Measurements from ENCODE around the gene MTHFR.
A peak's percentile ranks its signal among the peaks of the same experiment; 100 is the strongest.

MTHFR gene

DNA sequence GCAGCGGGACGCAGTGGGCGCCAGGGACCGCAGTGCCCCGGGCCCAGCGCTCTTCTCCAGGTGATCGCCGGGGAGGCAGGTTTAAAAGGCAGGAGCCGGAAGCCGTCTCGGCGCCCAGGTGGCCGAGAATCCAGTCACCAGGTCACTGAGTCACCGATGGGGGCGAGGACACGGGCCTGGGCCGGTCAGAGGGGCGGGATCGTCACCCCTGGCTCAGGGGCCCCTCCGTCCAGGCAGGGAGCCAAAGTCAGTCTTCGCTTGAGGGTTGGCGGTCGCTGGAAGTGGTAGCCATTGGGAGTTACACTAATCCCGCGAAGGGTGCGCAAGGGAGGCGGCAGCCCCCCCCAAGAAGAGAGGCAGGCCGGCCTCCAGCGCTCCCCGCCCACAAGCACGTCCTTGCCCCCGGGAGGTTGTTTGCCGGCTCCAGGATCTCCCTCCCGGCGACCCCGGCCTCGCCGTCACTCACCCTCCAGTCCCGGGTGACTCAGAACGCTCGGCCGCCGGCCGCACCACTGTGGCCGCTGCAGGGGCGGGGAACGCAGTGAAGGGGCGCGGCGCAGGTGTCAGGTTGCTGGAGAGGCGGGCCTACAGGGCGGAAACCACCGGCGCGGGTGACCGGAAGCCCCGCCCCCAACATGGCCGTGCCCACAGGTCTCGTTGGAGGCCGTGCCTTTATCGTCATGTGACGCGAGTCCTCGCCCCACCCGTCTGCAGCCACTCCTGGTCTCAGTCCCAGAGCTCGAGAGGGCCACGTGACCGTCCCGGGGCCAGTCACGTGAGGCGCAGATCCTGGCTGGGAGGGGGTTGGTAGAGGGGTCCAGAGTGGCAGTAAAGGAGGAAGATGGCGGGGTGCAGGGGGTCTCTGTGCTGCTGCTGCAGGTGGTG, at the start of gene MTHFR, which contains the start of gene CLCN6:
TSS of gene MTHFR (minus strand) at position 543 of the 885 bp plus-strand sequence. CDS start 2,848 bp downstream, outside the sequence.
TSS of gene CLCN6 (plus strand) at position 770 of the 885 bp plus-strand sequence. CDS start at position 842, 72 bp downstream.
- DNase-seq (ENCODE audit: low read depth), result peak; percentile 95

DNA sequence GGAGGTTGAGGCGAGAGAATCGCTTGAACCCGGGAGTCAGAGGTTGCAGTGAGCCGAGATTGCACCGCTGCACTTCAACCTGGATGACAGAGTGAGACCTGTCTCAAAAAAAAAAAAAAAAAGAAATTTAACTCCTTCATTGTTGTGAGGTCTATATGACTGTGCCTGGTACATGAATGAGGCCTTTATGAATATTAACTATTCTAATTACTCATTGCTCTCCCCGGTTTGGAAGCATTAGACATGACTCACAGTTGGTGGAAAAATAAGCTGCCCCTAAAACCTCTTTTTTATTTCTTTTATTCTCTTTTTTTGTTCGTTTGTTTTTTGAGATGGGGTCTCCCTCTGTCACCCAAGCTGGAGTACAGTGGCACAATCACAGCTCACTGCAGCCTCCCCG, 49.7 kb upstream of the MTHFR start:
- DNase-seq (ENCODE audit: low read depth), result no peak

DNA sequence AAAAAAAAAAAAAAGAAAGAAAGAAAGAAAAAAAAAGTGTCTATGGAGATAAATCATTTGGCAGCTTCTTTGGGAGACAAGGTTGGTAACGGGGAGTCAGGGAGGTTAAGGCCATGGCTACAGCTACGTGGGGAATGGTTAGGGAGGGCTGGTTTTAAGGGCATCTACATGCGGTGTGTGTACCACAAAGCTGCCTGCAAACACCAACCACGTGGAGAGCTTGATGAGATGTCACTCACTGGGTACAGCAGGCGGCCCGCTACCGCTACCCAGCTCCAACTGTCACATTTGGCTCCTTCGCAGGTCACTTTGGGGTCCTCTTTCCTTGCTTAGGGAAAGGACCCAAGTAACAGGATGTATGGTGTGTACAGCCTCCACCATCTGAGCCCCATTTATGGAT, 48.8 kb upstream of the MTHFR start:
- no peak for DNase-seq (ENCODE audit: low read depth)

DNA sequence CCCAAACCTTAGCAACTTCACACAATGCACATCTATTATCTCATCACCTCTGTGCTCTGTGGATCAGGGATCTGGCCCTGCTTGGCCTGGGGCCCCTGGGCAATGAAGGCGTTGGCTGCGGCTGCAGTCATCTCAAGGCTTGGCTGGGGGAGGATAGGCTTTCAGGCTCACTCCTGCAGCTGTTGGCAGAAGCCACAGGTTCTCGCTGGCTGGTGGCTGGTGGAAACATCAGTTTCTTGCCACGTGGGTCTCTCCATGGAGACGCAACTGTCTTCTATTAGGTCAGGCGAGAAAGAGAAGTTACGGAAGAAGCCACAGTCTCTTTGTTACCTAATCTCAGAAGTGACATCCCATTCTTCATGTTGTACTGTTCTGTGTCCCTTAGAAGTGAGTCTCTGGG, 45.4 kb upstream of the MTHFR start:
- DNase-seq (ENCODE audit: low read depth), result no peak

DNA sequence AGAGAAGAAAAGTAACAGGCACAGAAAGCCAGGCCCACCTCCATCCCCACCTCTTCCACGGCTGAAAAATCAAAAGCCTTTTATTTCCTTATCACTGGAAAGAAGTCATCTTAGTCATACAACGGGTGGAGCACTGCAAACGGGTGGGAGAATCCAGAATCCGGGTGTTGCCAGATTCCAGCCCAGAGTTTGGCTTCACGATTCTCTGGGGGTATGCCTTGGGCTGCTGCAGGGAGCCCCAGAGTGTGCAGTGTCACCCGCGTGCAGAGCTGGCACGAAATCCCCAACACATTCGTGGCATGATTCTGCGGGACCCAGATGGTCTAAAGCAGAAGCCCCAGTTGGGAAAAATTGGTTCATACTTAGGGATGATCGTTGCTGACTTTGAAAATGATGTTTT, 44.4 kb upstream of the MTHFR start:
- no peak for DNase-seq (ENCODE audit: low read depth)

DNA sequence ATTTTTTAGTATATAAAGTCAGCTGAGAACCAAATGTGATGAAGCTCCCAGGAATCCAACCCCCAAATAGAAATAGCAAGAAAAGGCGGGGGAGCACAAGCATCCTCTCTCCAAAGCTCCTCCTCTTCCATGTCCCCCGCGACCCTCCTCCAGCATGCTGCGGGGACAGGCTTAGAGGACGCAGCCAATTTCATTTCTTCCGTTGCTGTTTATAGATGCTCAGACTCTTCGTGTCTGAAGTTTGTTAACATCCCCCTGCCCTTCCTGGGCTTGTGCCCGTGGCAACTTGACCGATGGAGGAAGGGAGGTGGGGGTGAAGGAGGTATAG, 42.6 kb upstream of the MTHFR start:
- DNase-seq (ENCODE audit: low read depth), result no peak

DNA sequence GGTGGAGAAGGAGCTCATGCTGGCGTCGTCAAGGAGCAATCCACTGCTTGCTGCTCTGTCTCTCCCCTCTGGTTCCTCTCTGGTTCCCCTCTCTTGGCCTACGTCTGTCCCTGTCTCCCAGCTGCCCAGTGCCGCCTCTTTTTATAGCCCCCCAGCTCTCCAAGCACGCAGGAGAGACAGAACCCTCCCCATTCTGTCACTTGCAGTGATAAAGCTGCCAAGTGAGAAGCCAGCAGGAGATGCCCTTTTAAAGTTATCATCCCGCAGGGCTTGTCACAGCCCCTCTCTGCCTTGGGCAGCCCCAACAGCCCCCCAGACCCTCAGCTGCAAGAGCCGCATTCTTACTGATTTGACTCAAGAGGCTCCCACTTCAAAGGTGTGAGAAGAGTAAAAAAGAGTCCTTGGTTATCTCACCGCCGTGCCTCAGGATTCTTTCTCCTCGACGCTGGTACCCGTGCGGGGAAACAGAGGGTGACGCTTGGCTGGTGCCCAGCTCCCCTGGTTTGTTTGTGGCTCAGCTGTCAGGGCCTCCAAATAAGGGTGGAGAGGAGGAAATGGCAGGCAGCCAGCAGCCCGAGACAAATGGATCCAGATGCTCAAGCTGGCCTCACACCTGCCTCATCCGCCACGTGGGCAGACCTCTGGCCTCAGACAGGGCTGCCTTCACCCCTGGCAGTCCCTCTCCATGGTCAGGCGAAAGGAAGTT, 42.1 kb upstream of the MTHFR start, which contains the start of gene NPPA:
TSS of gene NPPA (minus strand) at position 117 of the 706 bp plus-strand sequence. CDS start at position 18, 99 bp downstream.
- no peak for DNase-seq (ENCODE audit: low read depth)

DNA sequence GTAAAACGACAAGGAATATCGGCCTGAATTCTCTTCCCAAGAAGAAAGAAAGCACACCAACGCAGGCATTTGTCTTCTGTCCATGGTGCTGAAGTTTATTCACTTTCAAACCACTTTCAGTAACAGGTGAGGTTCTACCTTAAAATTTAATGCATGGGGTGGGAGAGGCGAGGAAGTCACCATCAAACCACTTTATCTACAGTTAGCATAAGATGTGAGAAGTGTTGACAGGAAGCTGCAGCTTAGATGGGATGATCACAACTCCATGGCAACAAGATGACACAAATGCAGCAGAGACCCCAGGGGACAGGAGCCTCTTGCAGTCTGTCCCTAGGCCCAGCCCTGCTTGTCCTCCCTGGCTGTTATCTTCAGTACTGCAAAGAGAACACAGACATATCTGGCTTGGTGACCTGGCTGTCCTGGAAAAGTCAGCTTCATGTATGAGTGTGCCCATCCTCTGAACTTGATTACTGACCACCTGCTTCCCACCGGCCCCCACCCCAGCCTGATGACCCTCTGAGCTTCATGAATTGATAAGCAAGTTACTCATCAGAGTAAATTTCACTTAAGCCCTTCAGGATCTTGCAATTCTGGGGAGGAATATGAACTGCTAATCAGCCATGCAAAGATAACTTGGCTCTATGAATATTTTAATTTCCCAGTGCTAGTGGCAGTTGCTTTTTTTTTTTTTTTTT, 40.0 kb upstream of the MTHFR start:
- DNase-seq (ENCODE audit: low read depth), result no peak

DNA sequence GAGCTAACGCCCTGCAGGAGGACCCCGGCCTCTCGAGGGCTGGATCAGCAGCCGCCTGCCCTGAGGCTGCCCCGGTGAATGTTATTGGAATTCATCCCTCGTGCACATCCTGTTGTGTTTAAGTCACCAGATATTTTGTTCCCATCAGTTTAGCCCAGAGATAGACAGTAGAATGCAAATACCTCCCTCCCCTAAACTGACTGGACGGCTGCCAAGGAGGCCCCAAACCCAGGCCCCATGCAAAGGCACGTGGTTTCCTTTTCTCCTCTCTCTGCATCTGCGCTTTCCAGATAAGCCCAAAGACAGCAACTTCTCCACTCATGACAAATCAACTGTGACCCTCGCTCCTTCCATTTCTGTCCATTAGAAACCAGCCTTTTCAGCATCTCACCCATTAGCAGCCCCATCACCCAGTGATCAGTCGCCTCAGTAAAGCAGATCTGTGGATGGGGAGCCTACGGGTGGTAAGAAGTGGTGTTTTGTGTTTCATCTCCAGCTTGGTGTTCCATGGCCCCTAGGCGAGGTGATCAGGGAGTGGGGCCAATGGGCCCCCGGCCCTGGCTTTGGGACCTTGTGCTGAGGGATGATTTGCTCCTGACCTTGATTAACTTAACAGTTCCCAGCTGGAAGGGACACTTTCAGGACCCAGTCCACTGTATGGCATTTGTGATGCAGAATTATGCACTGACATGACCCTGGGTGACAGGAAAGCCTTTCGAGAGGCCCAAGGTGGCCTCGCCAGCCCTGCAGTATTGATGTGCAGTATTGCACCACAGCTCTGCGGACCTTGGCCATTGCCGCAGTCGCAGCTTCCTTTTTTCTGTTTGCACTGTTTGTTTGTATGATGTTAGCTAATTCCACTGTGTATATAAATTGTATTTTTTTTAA, 36.6 kb upstream of the MTHFR start:
- no peak for DNase-seq (ENCODE audit: low read depth)

DNA sequence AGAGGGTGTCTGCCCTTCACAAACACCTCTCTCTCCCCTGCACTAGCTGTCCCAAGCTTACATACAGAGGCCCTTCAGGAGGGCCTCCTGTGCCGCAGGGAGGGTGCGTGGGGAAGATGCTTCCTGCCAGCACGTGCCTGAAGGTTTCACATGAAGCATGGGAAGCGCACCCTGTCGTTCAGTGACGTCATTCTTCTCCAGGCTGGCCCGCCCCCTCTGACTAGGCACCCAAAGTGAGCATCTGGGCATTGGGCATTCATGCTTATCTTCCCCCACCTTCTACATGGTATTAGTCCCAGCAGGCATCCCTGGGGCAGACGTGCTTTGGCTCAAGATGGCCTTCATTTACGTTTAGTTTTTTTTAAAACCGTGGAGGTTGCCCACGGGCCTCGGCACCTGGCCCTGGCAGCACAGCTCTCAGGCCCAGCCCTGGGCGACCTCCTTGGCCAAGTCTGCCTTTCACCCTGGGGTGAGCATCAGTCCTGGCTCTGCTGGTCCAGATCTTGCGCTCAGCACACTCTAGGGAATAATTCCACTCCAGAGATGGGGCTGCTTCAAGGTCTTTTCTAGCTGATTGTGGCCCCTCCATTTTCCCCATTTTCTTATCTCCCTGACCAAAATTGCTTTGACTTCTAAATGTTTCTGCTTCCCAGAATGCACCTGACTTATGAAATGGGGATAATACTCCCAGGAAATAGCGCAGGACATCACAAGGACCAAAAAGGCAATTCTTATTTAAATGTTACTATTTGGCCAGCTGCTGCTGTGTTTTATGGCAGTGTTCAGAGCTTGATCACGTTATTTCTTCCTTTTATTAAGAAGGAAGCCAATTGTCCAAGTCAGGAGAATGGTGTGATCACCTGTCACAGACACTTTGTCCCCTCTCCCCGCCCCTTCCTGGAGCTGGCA, 35.7 kb upstream of the MTHFR start:
- DNase-seq (ENCODE audit: low read depth), result no peak

DNA sequence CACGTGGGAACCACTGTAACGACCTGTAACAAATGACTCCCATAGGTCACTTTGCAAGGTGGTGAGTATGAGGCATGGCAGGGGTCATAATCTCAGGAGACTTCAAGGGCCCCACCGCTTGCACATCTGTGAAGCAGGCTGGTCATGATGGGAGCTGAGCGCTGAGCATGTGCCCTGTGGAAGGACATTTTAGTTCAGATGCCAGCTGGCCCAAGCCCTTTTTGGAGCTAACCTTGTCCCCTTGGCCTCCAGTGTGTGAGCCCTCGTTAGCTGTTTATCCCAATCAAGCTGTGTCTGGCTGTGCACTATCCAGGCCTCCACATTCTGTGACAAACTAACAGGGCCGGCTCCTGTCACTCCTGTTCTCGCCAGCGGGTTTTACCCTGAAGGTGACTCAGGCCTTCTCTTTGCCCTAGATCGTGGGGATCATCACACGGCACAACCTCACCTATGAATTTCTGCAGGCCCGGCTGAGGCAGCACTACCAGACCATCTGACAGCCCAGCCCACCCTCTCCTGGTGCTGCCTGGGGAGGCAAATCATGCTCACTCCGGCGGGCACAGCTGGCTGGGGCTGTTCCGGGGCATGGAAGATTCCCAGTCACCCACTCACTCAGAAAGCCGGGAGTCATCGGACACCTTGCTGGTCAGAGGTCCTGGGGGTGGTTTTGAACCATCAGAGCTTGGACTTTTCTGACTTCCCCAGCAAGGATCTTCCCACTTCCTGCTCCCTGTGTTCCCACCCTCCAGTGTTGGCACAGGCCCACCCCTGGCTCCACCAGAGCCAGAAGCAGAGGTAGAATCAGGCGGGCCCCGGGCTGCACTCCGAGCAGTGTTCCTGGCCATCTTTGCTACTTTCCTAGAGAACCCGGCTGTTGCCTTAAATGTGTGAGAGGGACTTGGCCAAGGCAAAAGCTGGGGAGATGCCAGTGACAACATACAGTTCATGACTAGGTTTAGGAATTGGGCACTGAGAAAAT, 34.3 kb upstream of the MTHFR start:
- DNase-seq (ENCODE audit: low read depth), result no peak

DNA sequence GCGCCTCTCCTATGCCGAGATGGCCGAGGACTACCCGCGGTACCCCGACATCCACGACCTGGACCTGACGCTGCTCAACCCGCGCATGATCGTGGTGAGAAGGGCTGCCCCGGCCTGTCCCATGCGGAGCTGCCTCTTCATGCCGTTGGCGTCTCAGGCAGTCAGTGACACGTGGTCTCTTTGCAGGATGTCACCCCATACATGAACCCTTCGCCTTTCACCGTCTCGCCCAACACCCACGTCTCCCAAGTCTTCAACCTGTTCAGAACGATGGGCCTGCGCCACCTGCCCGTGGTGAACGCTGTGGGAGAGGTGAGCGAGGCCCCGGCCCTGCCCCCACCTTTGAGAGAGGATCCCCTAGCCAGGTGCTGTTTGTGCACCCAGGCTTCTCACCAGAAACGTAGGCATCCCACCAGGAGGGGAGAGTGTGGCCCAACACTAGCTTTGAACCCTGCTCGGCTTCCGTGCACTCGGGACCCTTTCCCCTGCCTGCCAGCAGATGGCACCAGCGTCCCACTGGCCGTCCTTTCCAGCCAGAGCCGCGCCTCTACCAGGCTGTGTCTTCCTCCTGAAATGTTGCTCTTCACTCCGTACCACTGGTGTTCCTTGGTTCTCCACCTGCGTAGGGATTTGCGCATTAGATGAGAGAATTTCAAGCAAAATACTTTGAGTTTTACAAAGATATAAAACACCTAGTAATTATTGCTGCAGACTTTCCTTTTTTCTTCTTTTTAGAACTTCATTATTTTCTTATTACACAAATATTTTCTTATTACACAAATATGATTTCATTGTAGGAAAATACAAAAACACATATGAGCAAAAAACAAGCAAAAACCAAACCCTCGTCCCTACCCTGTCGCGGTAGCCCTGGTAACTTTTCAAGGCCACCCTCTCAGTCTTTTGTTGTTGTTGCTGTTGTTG, 32.8 kb upstream of the MTHFR start:
- peak; percentile 33 for DNase-seq (ENCODE audit: low read depth)

DNA sequence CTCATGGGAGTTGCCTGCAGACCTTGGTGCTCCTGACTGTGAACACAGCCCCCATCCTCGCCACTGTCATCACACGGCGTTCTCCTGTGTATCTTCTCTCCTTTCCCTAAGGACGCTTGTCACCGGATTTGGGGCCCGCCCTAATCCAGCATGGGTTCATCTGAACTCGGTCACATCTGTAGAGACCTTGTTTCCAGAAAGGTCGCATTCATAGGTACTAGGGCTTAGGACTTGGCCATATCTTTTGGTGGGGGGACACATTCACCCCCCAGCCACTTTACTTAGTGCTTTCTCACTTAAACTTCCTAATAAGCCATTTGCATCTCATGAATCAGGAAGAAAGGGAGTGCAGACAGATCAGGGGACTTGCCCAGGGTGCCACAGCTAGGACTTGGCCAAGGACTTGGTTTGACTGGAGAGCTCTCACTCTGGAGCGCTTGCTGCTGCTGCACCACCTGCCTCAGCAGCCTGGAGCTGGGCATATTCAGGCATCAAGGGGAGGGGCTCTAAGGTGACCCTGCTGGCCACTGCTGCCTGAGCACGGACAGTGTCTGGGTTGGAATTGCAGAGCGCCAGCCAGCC, 32.1 kb upstream of the MTHFR start:
- DNase-seq (ENCODE audit: low read depth), result no peak

DNA sequence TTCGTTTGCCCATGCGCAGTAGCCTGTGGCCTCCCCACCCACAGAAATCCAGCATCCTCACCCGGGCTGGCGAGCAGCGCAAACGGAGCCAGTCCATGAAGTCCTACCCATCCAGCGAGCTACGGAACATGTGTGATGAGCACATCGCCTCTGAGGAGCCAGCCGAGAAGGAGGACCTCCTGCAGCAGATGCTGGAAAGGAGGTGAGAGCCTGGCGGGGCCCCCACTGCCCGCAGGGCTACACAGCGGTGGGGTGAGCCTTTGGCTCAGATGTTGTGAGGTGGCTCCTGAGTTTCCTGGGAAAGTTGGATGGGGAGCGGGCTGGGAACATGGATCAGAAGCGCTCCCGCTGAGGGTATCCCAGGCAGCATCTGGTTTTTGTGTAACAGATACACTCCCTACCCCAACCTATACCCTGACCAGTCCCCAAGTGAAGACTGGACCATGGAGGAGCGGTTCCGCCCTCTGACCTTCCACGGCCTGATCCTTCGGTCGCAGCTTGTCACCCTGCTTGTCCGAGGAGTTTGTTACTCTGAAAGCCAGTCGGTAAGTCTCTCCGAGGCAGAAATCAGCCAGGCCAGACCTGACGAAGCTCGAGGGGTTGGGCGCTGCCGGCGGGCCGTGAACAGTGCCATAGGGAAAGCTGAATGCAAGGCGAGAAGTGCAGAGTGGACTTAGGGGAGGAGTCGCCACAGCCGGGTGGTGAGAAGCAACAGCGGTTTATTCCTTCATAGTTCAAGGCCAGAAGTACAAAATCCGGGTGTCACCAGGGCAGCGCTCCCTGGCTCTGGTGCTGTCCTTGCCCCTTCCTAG, 31.4 kb upstream of the MTHFR start:
- DNase-seq (ENCODE audit: low read depth), result no peak

DNA sequence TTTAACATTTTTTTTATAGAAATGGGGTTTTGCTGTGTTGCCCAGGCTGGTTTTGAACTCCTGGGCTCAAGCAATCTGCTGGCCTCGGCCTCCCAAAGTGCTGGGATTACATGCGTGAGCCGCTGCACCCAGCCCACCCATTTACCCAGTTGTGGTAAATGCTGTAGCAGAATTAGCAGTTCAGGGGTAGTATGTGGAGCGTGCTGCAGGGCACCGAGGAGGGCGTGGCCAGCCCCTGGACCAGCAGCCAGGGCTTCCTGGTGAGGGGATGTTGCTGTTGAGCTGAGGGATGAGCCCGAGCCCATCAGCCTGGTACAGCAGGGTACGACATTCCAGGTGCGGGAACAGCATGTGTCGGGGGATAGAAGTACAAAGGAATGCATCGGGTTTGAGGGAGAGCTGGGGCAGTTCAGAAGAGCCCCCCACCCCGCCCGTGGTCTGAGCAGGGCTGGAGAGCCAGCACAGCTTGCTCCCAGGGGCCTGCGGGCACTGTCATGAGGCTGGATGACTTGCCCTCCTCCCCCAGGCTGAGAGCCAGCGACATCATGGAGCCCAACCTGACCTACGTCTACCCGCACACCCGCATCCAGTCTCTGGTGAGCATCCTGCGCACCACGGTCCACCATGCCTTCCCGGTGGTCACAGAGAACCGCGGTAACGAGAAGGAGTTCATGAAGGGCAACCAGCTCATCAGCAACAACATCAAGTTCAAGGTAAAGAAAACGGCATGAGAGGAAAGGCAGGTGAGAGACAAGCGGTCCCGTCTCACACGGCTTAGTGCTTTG, 29.9 kb upstream of the MTHFR start:
- DNase-seq (ENCODE audit: low read depth), result no peak

DNA sequence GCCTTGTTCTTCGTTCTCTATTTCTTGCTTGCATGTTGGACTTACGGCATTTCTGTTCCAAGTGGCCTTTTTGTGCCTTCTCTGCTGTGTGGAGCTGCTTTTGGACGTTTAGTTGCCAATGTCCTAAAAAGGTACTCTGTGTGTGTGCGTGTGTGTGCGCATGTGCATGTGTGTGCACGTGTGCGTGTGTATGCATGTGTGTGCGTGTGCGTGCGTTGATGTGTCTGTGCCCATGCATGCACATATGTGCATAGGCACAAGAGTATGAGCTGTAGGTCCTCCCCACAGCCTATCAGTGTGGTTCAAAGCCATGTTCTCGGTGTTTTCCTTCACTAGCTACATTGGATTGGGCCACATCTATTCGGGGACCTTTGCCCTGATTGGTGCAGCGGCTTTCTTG, 28.1 kb upstream of the MTHFR start:
- no peak for DNase-seq (ENCODE audit: low read depth)

Data from stimulated activated CD8-positive, alpha-beta memory T cell treated with anti-CD3 and anti-CD28 coated beads, Interleukin-12 subunit alpha, Interleukin-12 subunit beta, amount 100 ng/mL, for 4 hours (primary cell).